Measurements from ENCODE around the gene PSMD4.
"Not testable (repeated sequence)": the region's sequence is repeated elsewhere in the genome, so short reads cannot be mapped to it uniquely, and the experiment has no call there.

The PSMD4 gene

GRCh38 chr1:151273924-151274466 is 19.5 kb downstream of the PSMD4 start:
- DNase-seq (ENCODE audit: low spot score): no peak

- DNase-seq (ENCODE audit: low spot score): not testable (repeated sequence)
These were observed 20.8 kb downstream of the PSMD4 start for GRCh38 chr1:151275341-151275740.

GRCh38 chr1:151277249-151277648 is 22.7 kb downstream of the PSMD4 start:
- no peak for DNase-seq (ENCODE audit: low spot score)

GRCh38 chr1:151281225-151281968 is 26.9 kb downstream of the PSMD4 start:
- peak; percentile 95 for DNase-seq (ENCODE audit: low spot score)

GRCh38 chr1:151281969-151282882 is 27.7 kb downstream of the PSMD4 start, which contains the start of gene ZNF687:
Gene ZNF687, plus strand, starts transcription at chr1:151282299. Its CDS starts 3,993 bp downstream, at chr1:151286292.
- DNase-seq (ENCODE audit: low spot score): peak; percentile 96

- DNase-seq (ENCODE audit: low spot score): no peak
These were observed 28.6 kb downstream of the PSMD4 start for GRCh38 chr1:151282883-151283725.

- DNase-seq (ENCODE audit: low spot score): no peak
These were observed 29.6 kb downstream of the PSMD4 start for GRCh38 chr1:151284013-151284577.

- DNase-seq (ENCODE audit: low spot score): no peak
These were observed 32.2 kb downstream of the PSMD4 start for GRCh38 chr1:151286619-151287340.

GRCh38 chr1:151287341-151287699 is 32.8 kb downstream of the PSMD4 start:
- no peak for DNase-seq (ENCODE audit: low spot score)

GRCh38 chr1:151287767-151288500 is 33.4 kb downstream of the PSMD4 start:
- no peak for DNase-seq (ENCODE audit: low spot score)

GRCh38 chr1:151288502-151288901 is 34.0 kb downstream of the PSMD4 start:
- no peak for DNase-seq (ENCODE audit: low spot score)

- no peak for DNase-seq (ENCODE audit: low spot score)
These were observed 34.8 kb downstream of the PSMD4 start for GRCh38 chr1:151289080-151289935.

- no peak for DNase-seq (ENCODE audit: low spot score)
These were observed 35.6 kb downstream of the PSMD4 start for GRCh38 chr1:151289991-151290708.

GRCh38 chr1:151290709-151291303 is 36.3 kb downstream of the PSMD4 start:
- no peak for DNase-seq (ENCODE audit: low spot score)

- no peak for DNase-seq (ENCODE audit: low spot score)
These were observed 37.9 kb downstream of the PSMD4 start for GRCh38 chr1:151292207-151293030.

GRCh38 chr1:151293093-151293492 is 38.6 kb downstream of the PSMD4 start:
- DNase-seq (ENCODE audit: low spot score): no peak

All from hematopoietic multipotent progenitor cell treated with erythropoietin and hydrocortisone succinate and interleukin-3 and kit ligand, for 17 days (in vitro differentiated cells).